ENCODE measurements around the gene LRRC45.

DNA sequence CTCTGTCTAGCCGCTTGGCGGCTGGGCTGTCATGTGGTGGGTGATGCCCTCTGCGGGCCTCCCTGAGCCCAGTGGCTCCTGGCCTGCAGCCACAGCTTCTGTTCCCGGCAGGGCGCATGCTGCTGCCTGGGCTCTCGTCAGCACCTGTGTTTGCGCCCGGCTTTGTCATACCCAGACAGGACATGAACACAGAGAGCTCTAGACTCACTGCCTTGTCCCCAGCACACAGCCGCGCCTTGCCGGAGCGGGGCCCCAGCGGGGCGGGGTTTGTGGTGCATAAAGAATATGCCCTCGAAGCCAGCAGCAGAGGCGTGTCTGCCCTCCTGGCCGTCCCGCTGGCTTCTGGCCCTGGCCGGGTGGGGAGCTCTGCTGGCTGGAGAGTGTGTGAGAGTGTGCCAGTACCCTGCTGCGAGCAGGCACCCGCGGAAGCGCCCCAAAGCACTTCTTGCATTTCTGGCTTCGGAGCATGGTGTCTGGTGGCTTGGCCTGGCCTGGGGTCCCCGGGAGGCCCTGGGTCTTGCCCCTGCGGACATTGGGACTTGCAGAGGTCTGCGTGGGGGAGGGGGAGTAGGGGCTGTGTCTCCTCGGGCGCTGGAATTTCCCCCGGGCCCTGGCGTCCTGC, 31.3 kb upstream of the LRRC45 start:
- TF ChIP-seq CTCF (IDR thresholded peaks at IDR 0.05; ENCODE audit: borderline replicate concordance, extremely low read depth, low read length, poor library complexity, severe bottlenecking) (no peak), EZH2 (IDR thresholded peaks at IDR 0.05; ENCODE audit: borderline replicate concordance, low read depth, low read length, severe bottlenecking) (no peak)

Measured in DND-41 (cell line).